ENCODE results near the gene ZBTB34.

- TF ChIP-seq EZH2 (IDR thresholded peaks at IDR 0.05; ENCODE audit: borderline replicate concordance, low read depth, low read length) (no peak), NR1H2 (CRISPR knock-in tag; IDR thresholded peaks at IDR 0.05) (no peak), CTCF (IDR thresholded peaks at IDR 0.05 in 2 of 3, conservative IDR thresholded peaks at IDR 0.05 in 1 of 3; ENCODE audit: insufficient read depth in 2 of 3, low read depth in 1 of 3, low read length in 3 of 3) (no peak), JUN (IDR thresholded peaks at IDR 0.05; ENCODE audit: borderline replicate concordance, low read depth, low read length) (no peak), JUN (CRISPR knock-in tag; IDR thresholded peaks at IDR 0.05; ENCODE audit: borderline replicate concordance) (no peak), HDAC2 (IDR thresholded peaks at IDR 0.05) (no peak)
Measured at GRCh38 chr9:126872516-126872915, 12.1 kb downstream of the ZBTB34 start.

Measured in K562 (cell line).